BLaER1 treated with 17β-estradiol and CSF1 and Interleukin-3, amounts not matched to agents 10 nM and 100 nM (cell line): ENCODE data around the gene TSNAX.
A peak's percentile ranks its signal among the peaks of the same experiment; 100 is the strongest.

Source experiments
- H3K27ac ChIP-seq, 11 experiments: shearing (Covaris generic); formaldehyde crosslinking; 2 replicates each; pipeline ENCODE4 v1.8.1; 2022
- H3K27me3 ChIP-seq, 11 experiments: shearing (Covaris generic); formaldehyde crosslinking; 2 replicates each; pipeline ENCODE4 v1.8.1; 2022
- H3K36me3 ChIP-seq, 11 experiments: shearing (Covaris generic); formaldehyde crosslinking; 2 replicates each; pipeline ENCODE4 v1.8.1; 2022
- H3K4me1 ChIP-seq, 10 experiments: shearing (Covaris generic); formaldehyde crosslinking; 2 replicates each; pipeline ENCODE4 v1.8.1; 2022
- H3K4me2 ChIP-seq, 11 experiments: shearing (Covaris generic); formaldehyde crosslinking; 2 replicates each; pipeline ENCODE4 v1.8.1; 2022
- H3K4me3 ChIP-seq, 10 experiments: shearing (Covaris generic); formaldehyde crosslinking; 2 replicates each; pipeline ENCODE4 v1.8.1; 2022
- H3K9ac ChIP-seq, 11 experiments: shearing (Covaris generic); formaldehyde crosslinking; 2 replicates each; pipeline ENCODE4 v1.8.1; 2022
- H3K9me3 ChIP-seq, 11 experiments: shearing (Covaris generic); formaldehyde crosslinking; replicated peaks in 1 of 11; 2 replicates each; pipeline ENCODE4 v1.8.1; 2022
- H4K20me1 ChIP-seq, 11 experiments: shearing (Covaris generic); formaldehyde crosslinking; 2 replicates each; pipeline ENCODE4 v1.8.1; 2022
- Cebpa-rat ChIP-seq, 11 experiments: shearing (Covaris generic); IDR thresholded peaks; 2 replicates each; pipeline ENCODE4 v1.8.1; 2022

Gene TSNAX

DNA sequence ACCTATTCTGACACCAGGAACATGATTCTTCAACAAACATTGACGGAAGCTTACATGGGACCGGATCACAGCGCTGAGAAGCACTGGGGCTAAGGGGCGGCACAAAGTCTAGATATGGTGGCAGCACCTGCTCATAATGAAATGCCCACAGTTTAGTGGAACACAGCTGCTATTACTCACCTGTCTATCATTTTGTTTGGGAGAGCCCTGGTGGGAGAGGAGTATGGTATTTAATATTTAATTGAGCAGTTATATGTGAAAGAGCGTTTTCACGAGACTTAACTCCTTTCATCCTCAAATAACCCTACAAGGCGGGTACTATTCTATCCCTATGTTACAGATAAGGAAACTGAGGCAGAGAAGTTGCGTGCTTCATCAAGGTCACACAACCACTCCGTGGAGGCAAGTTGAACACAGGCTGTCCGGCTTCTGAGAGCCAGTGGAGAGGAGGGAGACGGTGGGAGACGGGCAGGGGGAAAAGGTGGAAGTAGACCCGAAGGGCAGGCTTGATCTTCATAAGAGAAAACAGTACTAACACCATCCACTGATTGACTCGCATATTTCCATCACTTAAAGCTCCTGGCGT, 790 bp upstream of the TSNAX start:
- peaks cover 0 to 13% (median 0%) of the 10 kb centered on the region in 11 experiments; a peak in 2 of 22 replicates for H4K20me1 ChIP-seq
- H3K27ac ChIP-seq, result peak overlapping the region; percentile 87 to 97 (median 94); a peak in 21 of 22 replicates
- peak overlapping the region; percentile 91 to 95 (median 93) for H3K9ac ChIP-seq
- H3K4me3 ChIP-seq, result peak overlapping the region; percentile 63 to 85 (median 80)
- H3K9me3 ChIP-seq, result peaks cover 0 to 17% (median 14%) of the 10 kb centered on the region in 11 experiments; a peak in 17 of 22 replicates
- H3K4me1 ChIP-seq, result peaks cover 32 to 42% (median 36%) of the 10 kb centered on the region in 10 experiments
- peak overlapping the region; percentile 82 to 97 (median 92) for H3K4me2 ChIP-seq
- no peaks in the 10 kb centered on the region for H3K27me3 ChIP-seq
- TF ChIP-seq Cebpa-rat (IDR thresholded peaks at IDR 0.05), result no peak
- peaks cover 12 to 24% (median 19%) of the 10 kb centered on the region in 11 experiments; a peak in 21 of 22 replicates for H3K36me3 ChIP-seq

DNA sequence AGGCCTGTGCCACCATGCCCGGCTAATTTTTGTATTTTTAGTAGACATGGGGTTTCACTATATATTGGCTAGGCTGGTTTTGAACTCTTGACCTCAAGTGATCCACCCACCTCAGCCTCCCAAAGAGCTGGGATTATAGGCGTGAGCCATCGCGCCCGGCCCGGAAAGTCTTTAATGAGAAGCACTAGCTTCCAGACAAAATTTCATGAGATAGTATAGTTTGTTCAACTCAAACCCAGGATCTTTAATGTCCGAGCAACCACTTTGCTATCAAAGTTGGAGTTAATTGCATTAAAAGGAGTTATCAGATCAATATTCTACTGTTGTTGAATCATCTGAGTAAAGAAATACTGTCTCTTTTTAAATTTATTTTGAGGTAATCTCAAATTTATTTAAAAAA, 4.8 kb downstream of the TSNAX start:
- peaks cover 0 to 51% (median 12%) of the 10 kb centered on the region in 11 experiments; a peak in 7 of 22 replicates for H4K20me1 ChIP-seq
- H3K27me3 ChIP-seq, result no peaks in the 10 kb centered on the region
- 0 out of 22 replicates have a peak overlapping the region, but pooled peaks of 1 of the 11 experiments have one; percentile 4 for H3K9ac ChIP-seq
- TF ChIP-seq Cebpa-rat (IDR thresholded peaks at IDR 0.05), result no peak
- no peak overlapping the region for H3K4me3 ChIP-seq
- H3K27ac ChIP-seq, result peak overlapping the region in 2 of 11 experiments; percentile 28 to 30; a peak in 2 of 22 replicates
- H3K4me2 ChIP-seq, result peak overlapping the region in 9 of 11 experiments; percentile 4 to 90 (median 20); a peak in 14 of 22 replicates
- H3K4me1 ChIP-seq, result peaks cover 43 to 68% (median 59%) of the 10 kb centered on the region in 10 experiments
- H3K9me3 ChIP-seq, result peaks cover 0 to 33% (median 28%) of the 10 kb centered on the region in 11 experiments; a peak in 19 of 22 replicates
- H3K36me3 ChIP-seq, result peaks cover 36 to 64% (median 53%) of the 10 kb centered on the region in 11 experiments

DNA sequence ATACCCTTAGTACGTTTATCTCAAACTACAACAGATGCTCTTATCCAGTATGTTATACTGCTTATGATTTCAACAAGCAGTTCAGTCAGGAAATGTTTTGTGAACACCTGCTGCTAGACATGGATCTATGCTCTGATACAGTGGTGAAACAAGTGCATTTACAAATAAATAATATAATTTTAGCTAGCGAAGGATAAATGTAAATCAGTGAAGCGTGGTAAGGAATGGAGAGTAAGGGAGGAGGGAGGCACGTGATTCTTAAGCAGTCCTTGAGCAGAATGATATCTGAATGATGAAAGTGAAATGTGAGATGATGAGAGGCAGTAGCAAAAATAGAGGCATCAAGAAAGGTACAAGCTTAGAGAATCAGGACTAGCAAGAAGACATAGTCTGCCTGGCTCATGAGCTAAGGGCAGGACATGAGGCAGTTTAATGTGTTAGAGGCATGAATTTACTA, 6.3 kb downstream of the TSNAX start:
- Histone ChIP-seq H3K4me2 (peak overlapping the region; percentile 46 to 90 (median 65)), H3K36me3 (peaks cover 51 to 79% (median 67%) of the 10 kb centered on the region in 11 experiments), H3K27me3 (no peaks in the 10 kb centered on the region), H4K20me1 (peaks cover 0 to 51% (median 12%) of the 10 kb centered on the region in 11 experiments; a peak in 7 of 22 replicates), H3K4me3 (peak overlapping the region in 4 of 10 experiments; percentile 2 to 38 (median 10); a peak in 3 of 20 replicates), H3K9ac (peak overlapping the region in 8 of 11 experiments; percentile 5 to 65 (median 26); a peak in 10 of 22 replicates), H3K4me1 (peaks cover 41 to 63% (median 56%) of the 10 kb centered on the region in 10 experiments), H3K9me3 (peaks cover 14 to 48% (median 43%) of the 10 kb centered on the region in 11 experiments), H3K27ac (peak overlapping the region in 6 of 11 experiments; percentile 22 to 71 (median 38); a peak in 8 of 22 replicates)
- no peak for TF ChIP-seq Cebpa-rat (IDR thresholded peaks at IDR 0.05)

DNA sequence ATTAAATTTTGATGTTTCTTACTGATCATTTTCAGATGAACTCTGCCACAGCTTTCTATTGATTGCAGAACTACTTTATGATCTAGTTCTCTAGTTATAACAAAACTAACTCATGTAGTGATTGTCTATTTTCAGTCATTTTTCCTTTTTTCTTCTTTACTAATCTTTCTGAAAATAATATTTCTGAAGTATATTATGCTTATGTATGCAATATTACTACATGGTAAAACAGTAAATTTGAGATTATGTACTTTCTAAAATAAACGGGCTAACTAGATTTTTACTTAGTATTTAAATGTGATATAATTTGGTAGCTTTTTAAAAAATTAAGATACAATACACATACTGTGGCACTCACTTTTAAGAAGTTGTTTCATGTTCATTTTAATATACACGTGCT, 7.6 kb downstream of the TSNAX start:
- H3K4me2 ChIP-seq, result peak overlapping the region in 8 of 11 experiments; percentile 29 to 90 (median 59); a peak in 8 of 22 replicates

DNA sequence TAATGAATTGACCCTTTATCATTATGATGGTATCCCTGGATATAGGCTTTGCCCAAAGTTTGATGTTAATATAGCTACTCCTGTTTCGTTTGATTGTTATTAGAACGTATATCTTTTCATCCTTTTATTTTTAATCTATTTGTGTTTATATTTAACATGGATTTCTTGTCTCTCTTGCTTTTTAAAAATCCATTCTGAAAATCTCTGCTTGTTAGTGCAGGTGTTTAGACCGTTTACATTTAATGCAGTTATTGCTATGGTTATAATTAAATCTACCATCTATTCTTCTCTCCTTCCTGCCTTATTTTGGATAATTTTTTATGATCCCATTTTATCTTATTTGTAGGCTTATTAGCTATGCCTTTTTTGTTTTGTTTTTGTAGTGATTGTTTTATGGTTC, 12.4 kb downstream of the TSNAX start:
- TF ChIP-seq Cebpa-rat (IDR thresholded peaks at IDR 0.05), result no peak
- Histone ChIP-seq H3K4me3 (no peak overlapping the region), H4K20me1 (peaks cover 0 to 28% (median 0%) of the 10 kb centered on the region in 11 experiments; a peak in 6 of 22 replicates), H3K27ac (no peak overlapping the region), H3K36me3 (peaks cover 77 to 100% (median 92%) of the 10 kb centered on the region in 11 experiments), H3K9me3 (peaks cover 28 to 52% (median 45%) of the 10 kb centered on the region in 11 experiments), H3K4me2 (no peak overlapping the region), H3K4me1 (peaks cover 0 to 3% (median 2%) of the 10 kb centered on the region in 10 experiments; a peak in 15 of 20 replicates), H3K9ac (no peak overlapping the region), H3K27me3 (no peaks in the 10 kb centered on the region)

More for the DNA sequence above, 7.6 kb downstream of the TSNAX start:
- Histone ChIP-seq H3K9ac (no peak overlapping the region), H3K36me3 (peaks cover 59 to 86% (median 74%) of the 10 kb centered on the region in 11 experiments), H3K9me3 (peaks cover 28 to 53% (median 50%) of the 10 kb centered on the region in 11 experiments), H3K27me3 (no peaks in the 10 kb centered on the region), H3K4me1 (peaks cover 29 to 49% (median 45%) of the 10 kb centered on the region in 10 experiments), H4K20me1 (peaks cover 0 to 53% (median 12%) of the 10 kb centered on the region in 11 experiments; a peak in 7 of 22 replicates), H3K4me3 (no peak overlapping the region), H3K27ac (peak overlapping the region in 1 of 11 experiments; percentile 71; a peak in 1 of 22 replicates)
- no peak for TF ChIP-seq Cebpa-rat (IDR thresholded peaks at IDR 0.05)

DNA sequence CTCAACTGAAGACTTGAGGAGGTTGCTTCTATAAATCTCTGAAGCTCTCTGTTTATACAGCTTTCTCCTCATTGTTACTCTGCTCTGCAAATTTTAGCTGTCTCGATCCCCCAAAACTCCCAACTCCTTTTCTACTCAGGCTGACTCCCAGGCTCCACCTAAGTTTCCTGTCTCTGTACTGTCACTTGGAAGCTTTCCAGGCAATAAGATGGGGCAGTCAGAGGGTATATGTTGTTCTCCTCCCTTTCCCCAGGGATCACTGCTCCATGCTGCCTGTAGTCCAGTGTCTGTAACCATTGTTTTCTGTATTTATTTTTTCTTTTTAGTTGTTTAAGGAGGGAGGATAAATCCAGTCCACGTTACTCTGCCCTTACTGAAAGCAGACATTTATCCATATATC, 13.4 kb downstream of the TSNAX start:
- H4K20me1 ChIP-seq, result peaks cover 0 to 22% (median 0%) of the 10 kb centered on the region in 11 experiments; a peak in 5 of 22 replicates
- H3K27me3 ChIP-seq, result no peaks in the 10 kb centered on the region
- no peak overlapping the region for H3K9ac ChIP-seq
- H3K4me1 ChIP-seq, result no peaks in the 10 kb centered on the region
- no peak for TF ChIP-seq Cebpa-rat (IDR thresholded peaks at IDR 0.05)
- H3K9me3 ChIP-seq, result peaks cover 28 to 50% (median 43%) of the 10 kb centered on the region in 11 experiments
- H3K4me3 ChIP-seq, result no peak overlapping the region
- no peak overlapping the region for H3K27ac ChIP-seq
- H3K36me3 ChIP-seq, result peaks cover 76 to 100% (median 88%) of the 10 kb centered on the region in 11 experiments
- H3K4me2 ChIP-seq, result no peak overlapping the region

DNA sequence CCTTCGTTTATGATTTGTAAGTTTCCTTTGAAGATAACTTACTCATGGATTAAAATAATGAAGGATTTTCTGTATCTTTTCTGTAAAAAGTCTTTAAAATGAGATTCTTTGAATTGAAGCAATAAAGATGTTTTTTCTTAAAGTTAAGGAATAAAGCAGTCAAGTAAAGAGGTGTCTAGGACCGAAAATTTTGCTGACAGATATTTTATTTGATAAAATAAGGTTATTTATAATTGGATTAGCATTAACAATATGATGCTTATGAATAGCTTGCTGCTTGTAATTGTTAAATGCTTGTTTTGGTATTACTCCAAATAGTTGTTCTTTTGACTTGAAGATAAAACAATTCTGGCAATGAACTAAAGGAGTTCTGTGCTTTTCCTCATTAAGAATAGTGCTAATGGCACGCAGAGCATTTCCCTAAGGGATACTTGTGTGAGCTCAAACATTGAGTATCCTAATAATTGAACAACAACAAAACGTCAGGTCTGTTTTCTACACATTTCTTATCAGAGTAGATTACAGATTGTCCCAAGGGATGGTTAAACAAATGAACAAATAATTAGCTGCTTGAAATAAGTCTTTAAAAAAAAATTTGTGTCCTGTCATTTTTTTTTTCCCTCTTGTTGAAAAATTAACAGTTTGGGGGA, 16.6 kb downstream of the TSNAX start:
- H3K9ac ChIP-seq, result no peak overlapping the region
- no peak overlapping the region for H3K27ac ChIP-seq
- no peak for TF ChIP-seq Cebpa-rat (IDR thresholded peaks at IDR 0.05)
- H3K4me1 ChIP-seq, result peaks cover 0 to 9% (median 0%) of the 10 kb centered on the region in 10 experiments; a peak in 4 of 20 replicates
- peaks cover 72 to 100% (median 88%) of the 10 kb centered on the region in 11 experiments for H3K36me3 ChIP-seq
- H4K20me1 ChIP-seq, result peaks cover 0 to 33% (median 4%) of the 10 kb centered on the region in 11 experiments; a peak in 8 of 22 replicates
- peaks cover 11 to 18% (median 12%) of the 10 kb centered on the region in 11 experiments for H3K9me3 ChIP-seq
- H3K4me3 ChIP-seq, result no peak overlapping the region
- H3K4me2 ChIP-seq, result no peak overlapping the region
- H3K27me3 ChIP-seq, result no peaks in the 10 kb centered on the region

DNA sequence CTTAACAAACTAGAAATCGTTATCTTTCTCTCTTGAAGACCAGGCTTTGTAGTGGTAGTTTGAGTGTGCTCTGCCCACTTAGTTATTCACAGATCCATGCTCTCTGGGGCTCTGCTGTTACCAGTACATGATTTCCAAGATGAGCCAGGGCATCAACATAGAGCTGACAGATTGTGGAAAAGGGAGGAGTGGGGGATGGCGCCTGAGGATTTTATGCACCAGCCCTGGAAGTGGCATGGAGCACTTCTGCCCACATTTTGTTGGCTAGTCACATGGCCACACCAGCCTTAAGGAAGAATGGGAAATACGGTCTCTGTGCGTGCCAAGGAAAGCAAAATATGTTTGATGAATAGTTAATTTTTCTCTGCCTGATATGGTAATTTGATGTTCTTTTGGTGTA, 18.2 kb downstream of the TSNAX start:
- H3K27me3 ChIP-seq, result no peaks in the 10 kb centered on the region
- peaks cover 65 to 100% (median 84%) of the 10 kb centered on the region in 11 experiments for H3K36me3 ChIP-seq
- peaks cover 0 to 9% (median 0%) of the 10 kb centered on the region in 10 experiments; a peak in 4 of 20 replicates for H3K4me1 ChIP-seq
- no peak overlapping the region for H3K9ac ChIP-seq
- H3K4me2 ChIP-seq, result no peak overlapping the region
- peaks cover 0 to 3% (median 0%) of the 10 kb centered on the region in 11 experiments; a peak in 4 of 22 replicates for H3K9me3 ChIP-seq
- no peak overlapping the region for H3K27ac ChIP-seq
- no peak overlapping the region for H3K4me3 ChIP-seq
- TF ChIP-seq Cebpa-rat (IDR thresholded peaks at IDR 0.05), result no peak
- H4K20me1 ChIP-seq, result peaks cover 0 to 35% (median 14%) of the 10 kb centered on the region in 11 experiments; a peak in 8 of 22 replicates
